A673 (cell line): ENCODE results near the gene BCL2. TPM values are rescaled to one million over a fixed set of nuclear protein-coding genes. Genes with fewer than 3 reads are reported as not detected.

Experiments used
- BruUV-seq: library from RNA; stranded (reverse); fragments of 400-500 nt; replicated peaks from 2 replicates; lab custom pipeline; 2021; lab: Mats Ljungman, UMichigan
- CTCF ChIA-PET: fragments of 300-600 bp; sonication (Branson Sonifier 250); formaldehyde crosslinking; loops from one replicate; lab custom pipeline; 2022; ENCODE audit warnings: antibody characterized with exemption; lab: Charles Lee
- POLR2A ChIA-PET: fragments of 300-600 bp; sonication (Branson Sonifier 250); formaldehyde crosslinking; loops from one replicate; lab custom pipeline; 2022; ENCODE audit warnings: antibody characterized with exemption; ENCODE audit not compliant: low non-redundant PET; lab: Charles Lee
- DNase-seq: peaks from one replicate; pipeline ENCODE4 v3.0.0-alpha.2; 2015; ENCODE audit warnings: low spot score
- H3K27ac ChIP-seq: fragments of 200-600 bp; sonication (generic); 2 replicates; pipeline ENCODE4 v1.5.1; 2016; ENCODE audit warnings: mixed run types, low read depth, mild to moderate bottlenecking, mixed read lengths, antibody characterized with exemption, low read length; ENCODE audit not compliant: poor library complexity, severe bottlenecking
- H3K27me3 ChIP-seq: fragments of 200-600 bp; sonication (generic); replicated peaks from 2 replicates; pipeline ENCODE4 v1.6.1; 2017; ENCODE audit warnings: mixed run types, low read depth, mild to moderate bottlenecking, mixed read lengths, antibody characterized with exemption, low read length; ENCODE audit not compliant: insufficient read depth, poor library complexity
- H3K36me3 ChIP-seq: fragments of 200-600 bp; sonication (generic); 2 replicates; pipeline ENCODE4 v1.6.1; 2016; ENCODE audit warnings: mixed run types, mild to moderate bottlenecking, mixed read lengths, antibody characterized with exemption, low read length; ENCODE audit not compliant: insufficient read depth, poor library complexity, severe bottlenecking
- H3K4me1 ChIP-seq: fragments of 200-600 bp; sonication (generic); 2 replicates; pipeline ENCODE4 v1.6.1; 2017; ENCODE audit warnings: mixed run types, mild to moderate bottlenecking, mixed read lengths, antibody characterized with exemption, low read length; ENCODE audit not compliant: insufficient read depth, poor library complexity, severe bottlenecking
- H3K4me3 ChIP-seq: fragments of 200-600 bp; sonication (generic); 2 replicates; pipeline ENCODE4 v1.5.1; 2016; ENCODE audit warnings: low read depth, mixed run types, mild to moderate bottlenecking, mixed read lengths, low read length; ENCODE audit not compliant: poor library complexity, severe bottlenecking
- H3K9me3 ChIP-seq: fragments of 200-600 bp; sonication (generic); 2 replicates; pipeline ENCODE4 v1.6.1; 2016; ENCODE audit warnings: mixed run types, low read depth, mild to moderate bottlenecking, mixed read lengths, antibody characterized with exemption, low read length; ENCODE audit not compliant: poor library complexity, severe bottlenecking
- EZH2 ChIP-seq: fragments of 200-600 bp; sonication (generic); IDR thresholded peaks from 2 replicates; pipeline ENCODE4 v1.6.1; 2017; ENCODE audit warnings: borderline replicate concordance, low read depth, mild to moderate bottlenecking, mixed read lengths, antibody characterized with exemption, low read length; ENCODE audit not compliant: poor library complexity, severe bottlenecking
- intact Hi-C: fragments of 100-400 bp; cut with micrococcal nuclease; formaldehyde crosslinking; loops from one replicate; pipeline ENCODE4 v1.10.0; 2022; ENCODE audit not compliant: unreplicated experiment
- total RNA-seq: library from RNA; stranded (reverse); gene quantifications from 2 replicates; pipeline ENCODE4 v1.2.3, GENCODE V29; 2021
- TF ChIP-seq, protein P1 (sequence below): fragments of 300-800, 200-600 bp; sonication (generic); conservative IDR thresholded peaks from 2 replicates; pipeline ENCODE4 v1.5.1; 2017; ENCODE audit warnings: low read depth, mild to moderate bottlenecking, antibody characterized with exemption, low read length, moderate library complexity, mixed read lengths

Gene BCL2
- total RNA-seq, 1 experiment from 2014 or later = 24.9 TPM

DNA sequence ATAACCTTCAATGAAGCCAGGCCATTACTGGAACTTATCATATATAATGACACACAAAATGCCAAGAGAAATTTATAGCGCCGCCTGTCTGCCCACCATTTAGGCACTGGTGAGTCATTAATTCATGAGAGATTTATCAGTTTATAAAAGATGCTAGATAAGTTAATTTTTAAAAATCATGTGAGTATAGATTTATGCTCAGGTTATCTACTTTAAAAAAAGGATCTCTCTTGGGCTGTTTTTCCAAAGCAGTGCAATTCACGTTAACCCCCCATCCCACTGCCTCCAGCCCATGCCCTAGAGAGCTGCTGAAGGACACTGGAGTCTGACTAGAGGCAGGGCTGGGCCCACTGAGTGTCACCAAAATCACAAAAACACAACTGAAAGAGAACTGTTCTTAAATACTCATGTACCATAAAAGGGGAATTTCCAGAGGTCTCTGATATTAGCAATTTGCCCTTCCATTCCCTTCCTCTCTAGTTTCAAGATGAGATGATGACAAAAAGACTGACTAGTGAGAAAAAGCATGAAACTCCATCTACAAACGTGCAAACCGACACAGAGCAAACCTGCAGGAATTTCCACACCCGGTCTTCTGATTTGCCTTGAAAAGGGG lies 160.8 kb downstream of the BCL2 start:
- Histone ChIP-seq H3K4me1 (peaks cover 31% of the 10 kb centered on the region), H3K27ac (no peak overlapping the region), H3K27me3 (no peaks in the 10 kb centered on the region), H3K9me3 (no peaks in the 10 kb centered on the region), H3K4me3 (no peak overlapping the region), H3K36me3 (no peaks in the 10 kb centered on the region)
- no TSS peak for BruUV-seq
- POLR2A ChIA-PET = no interaction called here
- TF ChIP-seq, protein P1, sequence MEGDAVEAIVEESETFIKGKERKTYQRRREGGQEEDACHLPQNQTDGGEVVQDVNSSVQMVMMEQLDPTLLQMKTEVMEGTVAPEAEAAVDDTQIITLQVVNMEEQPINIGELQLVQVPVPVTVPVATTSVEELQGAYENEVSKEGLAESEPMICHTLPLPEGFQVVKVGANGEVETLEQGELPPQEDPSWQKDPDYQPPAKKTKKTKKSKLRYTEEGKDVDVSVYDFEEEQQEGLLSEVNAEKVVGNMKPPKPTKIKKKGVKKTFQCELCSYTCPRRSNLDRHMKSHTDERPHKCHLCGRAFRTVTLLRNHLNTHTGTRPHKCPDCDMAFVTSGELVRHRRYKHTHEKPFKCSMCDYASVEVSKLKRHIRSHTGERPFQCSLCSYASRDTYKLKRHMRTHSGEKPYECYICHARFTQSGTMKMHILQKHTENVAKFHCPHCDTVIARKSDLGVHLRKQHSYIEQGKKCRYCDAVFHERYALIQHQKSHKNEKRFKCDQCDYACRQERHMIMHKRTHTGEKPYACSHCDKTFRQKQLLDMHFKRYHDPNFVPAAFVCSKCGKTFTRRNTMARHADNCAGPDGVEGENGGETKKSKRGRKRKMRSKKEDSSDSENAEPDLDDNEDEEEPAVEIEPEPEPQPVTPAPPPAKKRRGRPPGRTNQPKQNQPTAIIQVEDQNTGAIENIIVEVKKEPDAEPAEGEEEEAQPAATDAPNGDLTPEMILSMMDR = no peak
- TF ChIP-seq EZH2 = no peak
- no peak for DNase-seq
- CTCF ChIA-PET = no interaction called here
- intact Hi-C loops = loop anchor here (5.0 kb wide), 1 partner anchor 141 kb away; no protein-coding TSS in a partner anchor

DNA sequence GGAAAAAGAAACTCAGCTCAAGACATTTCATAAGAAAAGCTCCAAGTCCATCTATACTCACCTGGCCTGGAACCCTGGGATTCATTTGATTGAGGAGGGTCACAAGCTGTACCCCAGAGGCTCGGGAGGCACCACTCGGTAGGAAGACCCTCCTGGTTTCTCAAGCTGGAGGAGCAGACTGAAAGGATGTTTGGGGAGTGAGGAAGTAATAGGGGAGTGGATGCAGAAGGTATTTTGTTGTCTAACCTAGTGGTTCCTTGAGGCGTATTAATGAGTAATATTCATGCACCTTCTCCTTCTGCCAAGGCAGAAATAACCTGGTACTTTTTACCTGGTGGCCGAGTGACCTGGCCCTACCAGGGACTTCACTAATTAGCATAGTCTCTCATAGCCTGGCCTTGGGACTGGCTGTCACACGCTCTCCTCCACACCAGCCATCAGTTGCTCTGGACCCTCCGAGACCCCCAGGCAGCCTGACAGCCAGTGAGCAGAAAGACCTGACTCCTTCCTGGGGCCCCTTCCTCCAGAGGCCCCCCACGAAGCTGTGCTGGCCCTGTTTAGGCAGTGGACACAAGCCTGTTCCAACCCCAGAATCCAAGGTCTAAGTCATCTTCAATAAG lies 161.4 kb downstream of the BCL2 start:
- CTCF ChIA-PET = no interaction called here
- Histone ChIP-seq H3K27ac (no peak overlapping the region), H3K4me3 (no peak overlapping the region), H3K9me3 (no peaks in the 10 kb centered on the region), H3K27me3 (no peaks in the 10 kb centered on the region), H3K36me3 (no peaks in the 10 kb centered on the region), H3K4me1 (peaks cover 31% of the 10 kb centered on the region)
- TF ChIP-seq, protein P1 = no peak
- no peak for TF ChIP-seq EZH2
- no TSS peak for BruUV-seq
- DNase-seq = no peak
- POLR2A ChIA-PET = no interaction called here
- intact Hi-C loops = loop anchor here (5.0 kb wide), 1 partner anchor 141 kb away; no protein-coding TSS in a partner anchor

- ChIA-PET CTCF (no interaction called here), POLR2A (no interaction called here)
- no peak for DNase-seq
- Histone ChIP-seq H3K4me3 (no peak overlapping the region), H3K9me3 (no peaks in the 10 kb centered on the region), H3K36me3 (no peaks in the 10 kb centered on the region), H3K27ac (no peak overlapping the region), H3K27me3 (no peaks in the 10 kb centered on the region), H3K4me1 (peaks cover 31% of the 10 kb centered on the region)
- TF ChIP-seq EZH2 = no peak
- TF ChIP-seq, protein P1 = no peak
- no TSS peak for BruUV-seq
- intact Hi-C loops = loop anchor here (5.0 kb wide), 1 partner anchor 140 kb away; no protein-coding TSS in a partner anchor
Observed at GRCh38 chr18:63157293-63158011, 162.1 kb downstream of the BCL2 start.
